NCI-H146 treated with DMSO at 0.1 percent for 48 hours (cell line): ENCODE measurements around the gene CNDP1.

Experiments
- DNase-seq: peaks from one replicate; lab custom pipeline; 2025; ENCODE audit not compliant: unreplicated experiment; lab: John Stamatoyannopoulos, UW

CNDP1 gene

DNA sequence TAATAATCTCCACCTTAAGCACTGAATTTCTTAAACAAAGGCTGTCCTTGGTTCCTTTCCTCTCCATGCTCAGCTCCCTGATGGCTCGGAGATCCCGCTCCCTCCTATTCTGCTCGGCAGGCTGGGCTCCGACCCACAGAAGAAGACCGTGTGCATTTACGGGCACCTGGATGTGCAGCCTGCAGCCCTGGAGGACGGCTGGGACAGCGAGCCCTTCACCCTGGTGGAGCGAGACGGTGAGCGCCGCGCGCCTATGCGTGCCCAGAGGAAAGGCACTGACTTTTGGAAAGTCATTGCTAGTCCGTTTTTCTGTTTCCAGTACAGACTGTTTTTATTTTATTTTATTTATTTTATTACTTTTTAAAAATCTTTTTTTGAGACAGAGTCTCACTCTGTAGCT is 28.5 kb upstream of the CNDP1 start:
- no peak for DNase-seq

- DNase-seq = no peak
Measured at GRCh38 chr18:74506448-74507084, 27.7 kb upstream of the CNDP1 start.

GRCh38 chr18:74507097-74507881 is 27.0 kb upstream of the CNDP1 start:
- no peak for DNase-seq

DNA sequence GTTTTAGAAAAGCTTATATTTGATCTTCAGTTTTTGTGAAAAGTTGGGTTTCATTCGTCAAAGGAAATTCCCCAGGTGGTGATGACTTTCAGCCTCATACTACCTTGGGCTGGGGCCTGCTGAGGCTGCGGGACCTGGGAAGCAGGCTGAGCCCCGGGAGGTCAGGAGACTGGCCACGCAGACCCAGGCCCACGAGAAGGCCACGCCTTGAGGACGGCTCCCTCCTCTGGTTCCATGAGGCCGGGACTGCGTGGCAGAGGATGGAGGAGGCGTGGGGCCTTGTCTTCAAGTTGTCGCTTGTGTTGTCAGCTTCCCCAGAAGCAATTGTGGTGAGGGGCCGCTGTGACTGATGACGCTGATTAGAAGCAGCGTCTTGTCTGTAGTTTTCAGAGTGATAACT is 26.4 kb upstream of the CNDP1 start:
- DNase-seq = no peak

DNA sequence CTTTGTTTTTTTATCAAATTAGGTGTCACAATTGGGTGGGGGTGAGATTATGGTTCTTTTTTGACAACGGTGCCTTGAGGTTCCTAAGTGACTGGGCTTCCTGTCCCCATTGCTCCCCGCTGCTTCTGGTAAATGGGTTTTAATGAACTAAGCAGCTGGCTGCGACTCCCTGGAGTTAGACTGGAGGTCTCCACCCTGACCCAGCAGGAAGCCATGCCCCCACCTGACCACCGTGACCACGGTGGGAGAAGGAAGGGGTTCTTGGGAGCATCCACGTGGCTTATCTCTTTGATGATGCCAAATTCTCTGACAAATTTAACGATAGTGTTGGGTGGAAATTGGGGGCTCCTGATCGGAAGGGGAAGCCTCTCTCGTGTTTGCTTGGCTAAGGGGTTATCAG is 25.9 kb upstream of the CNDP1 start:
- no peak for DNase-seq

DNA sequence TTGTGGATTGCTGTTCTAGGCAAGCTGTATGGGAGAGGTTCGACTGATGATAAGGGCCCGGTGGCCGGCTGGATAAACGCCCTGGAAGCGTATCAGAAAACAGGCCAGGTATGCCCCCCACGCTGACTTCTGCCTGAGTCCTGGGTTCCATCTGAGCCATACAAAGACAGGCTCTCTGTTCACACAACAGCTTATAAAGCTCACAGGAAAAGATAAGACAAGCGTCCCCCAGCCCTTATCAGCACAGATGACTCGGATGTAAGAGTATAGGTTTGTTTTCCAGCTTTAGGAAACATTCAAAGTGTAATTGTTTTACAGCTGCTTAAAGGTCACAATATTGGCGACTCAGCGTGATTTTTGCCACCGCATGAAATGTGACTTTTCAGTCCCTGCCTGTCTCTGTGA is 25.5 kb upstream of the CNDP1 start:
- no peak for DNase-seq

GRCh38 chr18:74509856-74510769 is 24.2 kb upstream of the CNDP1 start:
- no peak for DNase-seq

GRCh38 chr18:74510770-74511095 is 23.6 kb upstream of the CNDP1 start:
- DNase-seq = no peak

DNA sequence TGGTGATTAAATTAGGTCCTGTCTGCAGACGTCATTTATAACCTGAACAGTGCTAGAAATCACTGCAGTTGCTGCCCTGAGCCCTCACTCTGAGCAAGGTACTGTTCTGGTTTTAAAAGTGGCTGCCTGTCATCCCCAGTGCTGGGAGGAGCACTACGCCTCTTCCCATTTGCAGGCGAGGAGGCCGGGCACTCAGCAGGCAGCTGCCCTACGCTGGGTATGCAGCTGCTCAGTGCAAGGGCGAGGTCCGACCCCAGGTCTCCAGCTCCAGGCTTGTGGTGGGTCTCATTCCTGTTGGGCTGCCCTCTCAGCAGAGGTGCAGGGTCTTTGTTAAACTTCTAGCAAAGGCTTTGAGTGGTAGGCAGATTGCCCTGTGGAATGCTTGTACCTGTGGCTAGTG is 22.5 kb upstream of the CNDP1 start:
- no peak for DNase-seq

GRCh38 chr18:74512321-74513053 is 21.8 kb upstream of the CNDP1 start:
- DNase-seq = no peak

DNA sequence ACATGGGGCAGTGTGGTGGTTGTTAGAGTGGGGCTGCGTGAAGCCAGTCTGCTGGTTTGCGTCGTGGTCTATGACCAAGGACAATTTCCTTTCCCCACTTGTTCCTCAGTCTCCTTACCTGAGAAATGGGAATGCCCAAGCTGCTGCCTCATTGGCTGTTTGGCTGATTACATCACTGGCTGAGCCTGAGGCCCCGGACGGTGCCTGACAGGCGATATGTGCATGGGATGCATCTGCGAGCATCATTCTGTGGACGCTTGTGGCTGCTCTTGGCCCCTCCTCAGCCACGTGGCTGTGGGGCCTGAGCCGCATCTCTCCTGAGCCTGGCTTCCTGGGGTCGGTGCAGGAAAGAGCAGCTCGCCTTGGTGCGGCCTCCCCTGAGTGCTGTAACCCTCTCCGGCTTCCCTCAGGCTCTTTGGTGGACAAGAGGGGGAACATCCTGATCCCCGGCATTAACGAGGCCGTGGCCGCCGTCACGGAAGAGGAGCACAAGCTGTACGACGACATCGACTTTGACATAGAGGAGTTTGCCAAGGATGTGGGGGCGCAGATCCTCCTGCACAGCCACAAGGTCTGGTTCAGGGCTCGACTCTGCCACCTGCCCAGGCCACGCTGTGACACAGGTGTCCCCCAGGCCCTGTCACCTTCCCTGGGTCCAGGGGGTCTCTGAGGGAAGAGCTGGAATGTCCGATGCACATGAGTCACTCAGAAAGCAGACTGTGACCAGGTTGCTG is 21.0 kb upstream of the CNDP1 start:
- DNase-seq = no peak

DNA sequence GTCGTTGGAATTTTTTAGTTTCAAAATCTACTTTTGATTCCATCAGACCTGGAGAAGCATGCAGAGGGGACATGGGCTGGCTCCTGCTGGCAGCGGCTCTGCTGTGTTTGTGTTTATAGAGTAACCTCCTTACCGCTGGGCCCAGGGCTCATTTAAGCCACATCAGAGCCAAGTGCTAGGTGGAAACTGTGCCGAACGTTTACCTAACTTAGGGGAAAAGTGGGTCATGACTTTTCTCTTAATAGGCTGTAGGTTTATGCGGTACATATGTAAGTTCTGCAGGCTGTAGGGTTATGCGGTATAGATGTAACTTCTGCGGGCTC is 20.5 kb upstream of the CNDP1 start:
- no peak for DNase-seq

DNA sequence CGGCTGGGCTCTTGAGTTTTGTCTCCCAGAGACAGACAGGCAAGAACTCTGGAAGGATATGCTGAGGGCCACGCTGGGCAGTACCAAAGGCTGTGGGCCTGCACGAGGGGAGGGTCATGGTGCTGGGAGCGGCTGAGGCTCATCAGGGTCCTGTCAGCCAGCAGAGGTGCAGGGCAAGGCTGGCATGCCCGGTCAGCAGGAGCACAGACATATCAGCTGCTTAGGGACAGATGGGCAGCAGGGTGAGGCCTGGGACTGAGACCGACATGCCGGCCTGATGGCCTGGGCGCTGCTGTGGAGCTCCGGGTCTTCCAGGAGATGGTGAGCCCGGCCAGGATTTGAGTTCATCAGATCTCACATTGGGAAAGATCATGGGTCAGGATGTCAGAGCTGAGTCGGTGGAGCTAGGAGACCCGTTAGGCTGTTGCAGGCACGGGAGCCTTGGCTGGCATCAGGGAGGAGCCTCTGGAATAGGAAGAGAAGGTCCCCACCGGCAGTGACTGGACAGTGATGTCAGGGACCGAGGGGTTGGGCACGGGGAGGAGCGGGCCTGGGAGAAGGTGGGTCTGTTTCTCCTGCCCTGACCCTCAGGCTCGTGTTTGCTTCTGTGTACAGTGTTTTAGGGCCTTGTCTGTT is 19.3 kb upstream of the CNDP1 start:
- DNase-seq = no peak

DNA sequence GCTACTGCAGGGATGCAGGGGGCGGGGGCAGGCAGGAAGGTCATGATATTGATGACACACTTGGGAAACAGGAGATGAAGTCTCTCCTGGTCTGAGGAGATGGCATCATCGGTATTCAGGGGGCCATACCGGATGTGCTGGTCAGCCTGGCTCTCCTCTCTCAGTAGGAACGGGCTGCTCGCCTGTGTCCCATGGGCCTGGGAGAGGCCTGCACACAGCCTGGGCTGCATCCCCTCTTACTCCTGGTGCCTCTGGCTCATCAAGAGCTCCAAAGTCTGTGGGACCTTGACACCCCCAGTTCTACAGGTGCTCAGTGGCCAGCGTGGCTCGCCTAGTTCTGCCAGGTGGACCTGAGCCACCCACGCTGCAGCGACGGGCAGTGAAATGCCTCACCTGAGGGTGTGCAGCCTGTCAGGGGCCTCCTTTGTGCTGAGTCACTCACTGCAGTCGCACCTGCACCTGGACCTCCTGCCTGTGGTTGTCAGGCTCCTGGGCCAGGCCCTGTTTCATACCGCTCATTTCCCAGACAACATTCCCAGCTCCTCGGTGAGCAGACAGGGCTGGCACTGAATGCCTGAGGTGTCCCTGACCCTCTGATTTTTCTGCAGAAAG is 18.6 kb upstream of the CNDP1 start:
- no peak for DNase-seq

GRCh38 chr18:74516271-74517235 is 17.7 kb upstream of the CNDP1 start:
- DNase-seq = no peak

- no peak for DNase-seq
Measured at GRCh38 chr18:74517236-74517630, 17.1 kb upstream of the CNDP1 start.

DNA sequence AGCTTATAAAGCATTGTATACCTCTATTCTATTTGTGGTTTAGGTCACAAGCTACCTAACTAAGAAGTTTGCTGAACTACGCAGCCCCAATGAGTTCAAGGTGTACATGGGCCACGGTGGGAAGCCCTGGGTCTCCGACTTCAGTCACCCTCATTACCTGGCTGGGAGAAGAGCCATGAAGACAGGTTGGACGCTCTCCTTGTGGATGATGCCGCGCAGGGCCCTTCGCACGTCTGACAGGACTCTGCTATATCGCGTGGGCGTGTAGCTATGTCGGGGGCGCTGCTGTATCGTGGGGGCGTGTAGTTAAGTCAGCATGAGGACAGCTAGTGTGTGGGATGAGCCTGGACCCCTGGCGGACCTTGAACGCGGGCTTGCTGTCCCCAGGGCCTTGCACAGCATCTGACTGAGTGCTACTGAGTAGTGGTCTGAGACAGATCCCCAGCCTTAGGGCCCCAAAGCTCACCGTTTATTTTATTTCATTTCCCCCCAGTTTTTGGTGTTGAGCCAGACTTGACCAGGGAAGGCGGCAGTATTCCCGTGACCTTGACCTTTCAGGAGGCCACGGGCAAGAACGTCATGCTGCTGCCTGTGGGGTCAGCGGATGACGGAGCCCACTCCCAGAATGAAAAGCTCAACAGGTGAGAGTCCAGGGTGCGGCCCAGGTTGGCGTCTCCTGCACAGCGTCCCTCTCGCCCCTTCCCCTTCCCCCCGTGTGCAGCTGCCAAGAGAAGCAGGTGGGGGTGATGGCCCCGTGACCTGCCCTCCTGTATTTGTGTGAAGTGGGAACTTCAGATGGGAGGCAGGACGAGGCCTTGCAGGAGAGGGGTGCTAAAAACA is 15.6 kb upstream of the CNDP1 start:
- DNase-seq = no peak
